ENCODE results near the gene ATG4B. TPM values are rescaled to one million over a fixed set of nuclear protein-coding genes. Genes with fewer than 3 reads are reported as not detected.

ATG4B gene
- total and polyA plus RNA-seq, 3 experiments from 2014 or later, result 56.1 to 80.2 (median 79.0) TPM

DNA sequence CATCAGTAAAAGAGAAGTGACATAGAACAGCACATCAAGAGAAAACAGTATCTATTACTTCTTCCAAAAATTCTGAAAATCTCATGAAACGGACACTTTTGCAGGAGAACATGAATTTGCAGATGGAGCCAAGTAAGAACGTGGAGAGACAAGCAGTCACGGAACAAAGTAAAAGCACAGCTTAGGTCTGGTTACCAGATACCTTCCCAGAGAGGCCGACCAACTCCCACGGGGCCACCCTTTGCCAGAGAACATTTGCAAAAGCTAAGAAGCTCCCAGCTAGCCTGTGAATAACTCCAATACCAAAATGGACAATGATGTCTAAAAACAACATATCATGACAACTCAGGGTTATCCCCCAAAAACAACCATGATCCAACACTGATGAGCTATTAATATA lies 39.4 kb upstream of the ATG4B start:
- H3K9me3 Mint-ChIP-seq, result no peaks in the 10 kb centered on the region

GRCh38 chr2:241598487-241598886 lies 39.0 kb upstream of the ATG4B start:
- Mint-ChIP-seq H3K27me3 (no peaks in the 10 kb centered on the region), H3K9me3 (no peaks in the 10 kb centered on the region), H3K36me3 (peaks cover 4 to 73% (median 21%) of the 10 kb centered on the region in 3 donors), H3K27ac (no peak overlapping the region), H3K4me1 (no peaks in the 10 kb centered on the region), H3K4me3 (no peak overlapping the region)
- Histone ChIP-seq H3K36me3 (ENCODE audit: insufficient read depth, low read length) (peaks cover 7% of the 10 kb centered on the region), H3K27me3 (ENCODE audit: insufficient read depth, low read length, poor library complexity, severe bottlenecking) (no peaks in the 10 kb centered on the region), H3K27ac (ENCODE audit: low read depth, low read length) (no peak overlapping the region), H3K9me3 (ENCODE audit: low read length) (no peaks in the 10 kb centered on the region), H3K4me3 (ENCODE audit: low read length) (no peak overlapping the region), H3K4me1 (ENCODE audit: insufficient read depth, low read length) (no peaks in the 10 kb centered on the region)
- ChIA-PET POLR2A (no interaction called here), CTCF (interaction anchor here (0.9 to 1.2 kb wide), 2 partner anchors 26 to 741 kb away, joined by 3 read pairs; no protein-coding TSS in a partner anchor)
- no peak for DNase-seq

More for the DNA sequence above, 39.4 kb upstream of the ATG4B start:
- no peak overlapping the region for H3K4me3 Mint-ChIP-seq
- H3K27ac Mint-ChIP-seq, result no peak overlapping the region
- Histone ChIP-seq H3K27me3 (ENCODE audit: insufficient read depth, low read length, poor library complexity, severe bottlenecking) (no peaks in the 10 kb centered on the region), H3K4me3 (ENCODE audit: low read length) (no peak overlapping the region), H3K36me3 (ENCODE audit: insufficient read depth, low read length) (peaks cover 7% of the 10 kb centered on the region), H3K9me3 (ENCODE audit: low read length) (no peaks in the 10 kb centered on the region), H3K4me1 (ENCODE audit: insufficient read depth, low read length) (no peaks in the 10 kb centered on the region), H3K27ac (ENCODE audit: low read depth, low read length) (no peak overlapping the region)
- DNase-seq, result no peak
- peaks cover 4 to 72% (median 20%) of the 10 kb centered on the region in 3 donors for H3K36me3 Mint-ChIP-seq
- ChIA-PET CTCF (interaction anchor here (0.9 to 1.5 kb wide), 3 partner anchors 8 to 741 kb away, joined by 3 to 4 read pairs (median 3); no protein-coding TSS in a partner anchor), POLR2A (no interaction called here)
- no peaks in the 10 kb centered on the region for H3K27me3 Mint-ChIP-seq
- no peaks in the 10 kb centered on the region for H3K4me1 Mint-ChIP-seq

GRCh38 chr2:241599615-241600014 lies 37.9 kb upstream of the ATG4B start:
- Histone ChIP-seq H3K36me3 (ENCODE audit: insufficient read depth, low read length) (peaks cover 7% of the 10 kb centered on the region), H3K4me3 (ENCODE audit: low read length) (no peak overlapping the region), H3K4me1 (ENCODE audit: insufficient read depth, low read length) (no peaks in the 10 kb centered on the region), H3K27me3 (ENCODE audit: insufficient read depth, low read length, poor library complexity, severe bottlenecking) (no peaks in the 10 kb centered on the region), H3K9me3 (ENCODE audit: low read length) (no peaks in the 10 kb centered on the region), H3K27ac (ENCODE audit: low read depth, low read length) (no peak overlapping the region)
- H3K36me3 Mint-ChIP-seq, result peaks cover 4 to 67% (median 21%) of the 10 kb centered on the region in 3 donors
- no peaks in the 10 kb centered on the region for H3K9me3 Mint-ChIP-seq
- no peak overlapping the region for H3K4me3 Mint-ChIP-seq
- peak overlapping the region in 1 of 8 donors; percentile 58 for H3K27ac Mint-ChIP-seq
- H3K27me3 Mint-ChIP-seq, result no peaks in the 10 kb centered on the region
- H3K4me1 Mint-ChIP-seq, result no peaks in the 10 kb centered on the region
- ChIA-PET CTCF (no interaction called here), POLR2A (no interaction called here)
- no peak for DNase-seq

DNA sequence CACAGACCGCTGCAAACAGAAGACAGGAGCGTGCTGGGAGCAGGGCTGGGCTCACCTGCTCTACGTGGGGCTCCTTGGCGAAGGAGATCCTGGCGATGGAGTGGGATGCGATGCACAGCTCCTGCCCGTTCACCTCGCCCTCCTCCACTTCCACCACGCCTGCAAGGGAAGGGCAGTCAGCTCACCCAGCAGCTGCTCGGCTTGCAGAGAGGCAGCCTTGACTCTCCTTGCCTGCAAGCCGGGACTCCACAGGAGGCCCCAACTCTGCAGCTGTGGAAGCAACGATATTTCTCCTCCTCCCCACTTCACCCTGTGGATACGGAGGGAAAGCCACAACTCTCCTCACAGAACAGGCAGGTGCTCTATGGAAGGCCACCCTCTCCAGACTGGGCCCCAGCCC lies 35.7 kb upstream of the ATG4B start:
- Histone ChIP-seq H3K4me3 (ENCODE audit: low read length) (no peak overlapping the region), H3K27ac (ENCODE audit: low read depth, low read length) (no peak overlapping the region), H3K36me3 (ENCODE audit: insufficient read depth, low read length) (peaks cover 14% of the 10 kb centered on the region), H3K9me3 (ENCODE audit: low read length) (no peaks in the 10 kb centered on the region), H3K27me3 (ENCODE audit: insufficient read depth, low read length, poor library complexity, severe bottlenecking) (no peaks in the 10 kb centered on the region), H3K4me1 (ENCODE audit: insufficient read depth, low read length) (no peaks in the 10 kb centered on the region)
- DNase-seq, result no peak
- ChIA-PET CTCF (no interaction called here), POLR2A (no interaction called here)
- H3K27ac Mint-ChIP-seq, result peak overlapping the region in 1 of 8 donors; percentile 52
- no peaks in the 10 kb centered on the region for H3K4me1 Mint-ChIP-seq
- H3K27me3 Mint-ChIP-seq, result no peaks in the 10 kb centered on the region
- no peaks in the 10 kb centered on the region for H3K9me3 Mint-ChIP-seq
- no peak overlapping the region for H3K4me3 Mint-ChIP-seq
- peaks cover 4 to 65% (median 23%) of the 10 kb centered on the region in 3 donors for H3K36me3 Mint-ChIP-seq

- no peaks in the 10 kb centered on the region for H3K9me3 Mint-ChIP-seq
- peaks cover 14% of the 10 kb centered on the region for H3K36me3 ChIP-seq (ENCODE audit: insufficient read depth, low read length)
- DNase-seq, result no peak
- H3K4me1 ChIP-seq (ENCODE audit: insufficient read depth, low read length), result no peaks in the 10 kb centered on the region
- peaks cover 4 to 61% (median 21%) of the 10 kb centered on the region in 3 donors for H3K36me3 Mint-ChIP-seq
- no peaks in the 10 kb centered on the region for H3K27me3 Mint-ChIP-seq
- H3K27ac ChIP-seq (ENCODE audit: low read depth, low read length), result no peak overlapping the region
- H3K27me3 ChIP-seq (ENCODE audit: insufficient read depth, low read length, poor library complexity, severe bottlenecking), result no peaks in the 10 kb centered on the region
- no peak overlapping the region for H3K4me3 Mint-ChIP-seq
- CTCF ChIA-PET, result no interaction called here
- peak overlapping the region in 1 of 8 donors; percentile 17 for H3K27ac Mint-ChIP-seq
- H3K4me1 Mint-ChIP-seq, result no peaks in the 10 kb centered on the region
- H3K9me3 ChIP-seq (ENCODE audit: low read length), result no peaks in the 10 kb centered on the region
- POLR2A ChIA-PET, result no interaction called here
- no peak overlapping the region for H3K4me3 ChIP-seq (ENCODE audit: low read length)
Measured at GRCh38 chr2:241602720-241603119, 34.8 kb upstream of the ATG4B start.

GRCh38 chr2:241603686-241604085 lies 33.8 kb upstream of the ATG4B start:
- Histone ChIP-seq H3K4me3 (ENCODE audit: low read length) (no peak overlapping the region), H3K9me3 (ENCODE audit: low read length) (no peaks in the 10 kb centered on the region), H3K36me3 (ENCODE audit: insufficient read depth, low read length) (peaks cover 14% of the 10 kb centered on the region), H3K4me1 (ENCODE audit: insufficient read depth, low read length) (peaks cover 1% of the 10 kb centered on the region), H3K27me3 (ENCODE audit: insufficient read depth, low read length, poor library complexity, severe bottlenecking) (no peaks in the 10 kb centered on the region), H3K27ac (ENCODE audit: low read depth, low read length) (no peak overlapping the region)
- DNase-seq, result no peak
- H3K4me3 Mint-ChIP-seq, result no peak overlapping the region
- no peaks in the 10 kb centered on the region for H3K27me3 Mint-ChIP-seq
- H3K9me3 Mint-ChIP-seq, result no peaks in the 10 kb centered on the region
- H3K36me3 Mint-ChIP-seq, result peaks cover 4 to 54% (median 21%) of the 10 kb centered on the region in 3 donors
- H3K27ac Mint-ChIP-seq, result peak overlapping the region in 1 of 8 donors; percentile 63
- H3K4me1 Mint-ChIP-seq, result peaks cover 4 to 5% (median 4%) of the 10 kb centered on the region in 3 donors
- CTCF ChIA-PET, result interaction anchor here (0.9 kb wide), 1 partner anchor 9 kb away, joined by 3 read pairs; no protein-coding TSS in a partner anchor
- POLR2A ChIA-PET, result no interaction called here

GRCh38 chr2:241606186-241606585 lies 31.3 kb upstream of the ATG4B start:
- Mint-ChIP-seq H3K27me3 (no peaks in the 10 kb centered on the region), H3K36me3 (peaks cover 4 to 38% (median 11%) of the 10 kb centered on the region in 3 donors), H3K27ac (no peak overlapping the region), H3K4me3 (peak overlapping the region in 1 of 7 donors; percentile 70), H3K4me1 (peaks cover 12 to 21% (median 13%) of the 10 kb centered on the region in 3 donors), H3K9me3 (no peaks in the 10 kb centered on the region)
- DNase-seq, result no peak
- POLR2A ChIA-PET, result no interaction called here
- CTCF ChIA-PET, result interaction anchor here (1.5 kb wide), 1 partner anchor 9 kb away, joined by 4 read pairs; no protein-coding TSS in a partner anchor
- Histone ChIP-seq H3K36me3 (ENCODE audit: insufficient read depth, low read length) (peaks cover 14% of the 10 kb centered on the region), H3K4me3 (ENCODE audit: low read length) (no peak overlapping the region), H3K27me3 (ENCODE audit: insufficient read depth, low read length, poor library complexity, severe bottlenecking) (no peaks in the 10 kb centered on the region), H3K9me3 (ENCODE audit: low read length) (no peaks in the 10 kb centered on the region), H3K4me1 (ENCODE audit: insufficient read depth, low read length) (peaks cover 18% of the 10 kb centered on the region), H3K27ac (ENCODE audit: low read depth, low read length) (no peak overlapping the region)

GRCh38 chr2:241607162-241607885 lies 30.2 kb upstream of the ATG4B start:
- H3K9me3 Mint-ChIP-seq, result no peaks in the 10 kb centered on the region
- ChIA-PET CTCF (interaction anchor here (1.5 kb wide), 1 partner anchor 10 kb away, joined by 4 read pairs; no protein-coding TSS in a partner anchor), POLR2A (no interaction called here)
- H3K36me3 Mint-ChIP-seq, result peaks cover 0 to 29% (median 8%) of the 10 kb centered on the region in 3 donors
- H3K27me3 ChIP-seq (ENCODE audit: insufficient read depth, low read length, poor library complexity, severe bottlenecking), result no peaks in the 10 kb centered on the region
- DNase-seq, result no peak
- no peak overlapping the region for H3K27ac ChIP-seq (ENCODE audit: low read depth, low read length)
- H3K27me3 Mint-ChIP-seq, result no peaks in the 10 kb centered on the region
- H3K36me3 ChIP-seq (ENCODE audit: insufficient read depth, low read length), result peaks cover 7% of the 10 kb centered on the region
- H3K27ac Mint-ChIP-seq, result peak overlapping the region in 2 of 8 donors; percentile 54 to 65
- no peak overlapping the region for H3K4me3 Mint-ChIP-seq
- H3K9me3 ChIP-seq (ENCODE audit: low read length), result no peaks in the 10 kb centered on the region
- H3K4me1 ChIP-seq (ENCODE audit: insufficient read depth, low read length), result peaks cover 18% of the 10 kb centered on the region
- peaks cover 12 to 21% (median 13%) of the 10 kb centered on the region in 3 donors for H3K4me1 Mint-ChIP-seq
- no peak overlapping the region for H3K4me3 ChIP-seq (ENCODE audit: low read length)

All from CD8-positive, alpha-beta memory T cell (primary cell).